Activated T-helper 17 cell treated with anti-CD3 and anti-CD28 coated beads, Interleukin-2, amount 50 U/mL, for 72 hours (primary cell): ENCODE measurements around the gene CNTRL. TPM values are rescaled to one million over a fixed set of nuclear protein-coding genes. Genes with fewer than 3 reads are reported as not detected.

Experiments
- ATAC-seq: fragments of 150-1000 bp; cut with Tn5 transposase; replicated peaks from 2 replicates; pipeline ENCODE4 v1.10.0; 2021; ENCODE audit warnings: mild to moderate bottlenecking, moderate library complexity
- H3K27ac Mint-ChIP-seq: one replicate; pipeline ENCODE4 v1.8.0; 2022; ENCODE audit warnings: mixed read lengths
- H3K27me3 Mint-ChIP-seq: one replicate; pipeline ENCODE4 v1.8.0; 2022; ENCODE audit warnings: mixed read lengths
- H3K36me3 Mint-ChIP-seq: one replicate; pipeline ENCODE4 v1.8.0; 2022; ENCODE audit warnings: low read depth, mild to moderate bottlenecking, mixed read lengths
- H3K4me1 Mint-ChIP-seq: one replicate; pipeline ENCODE4 v1.8.0; 2022; ENCODE audit warnings: mixed read lengths
- H3K4me3 Mint-ChIP-seq: one replicate; pipeline ENCODE4 v1.8.0; 2022; ENCODE audit warnings: mild to moderate bottlenecking, mixed read lengths
- H3K9me3 Mint-ChIP-seq: one replicate; pipeline ENCODE4 v1.8.0; 2022; ENCODE audit warnings: mixed read lengths
- total RNA-seq, 2 donors: library from RNA; stranded (reverse); gene quantifications; one replicate each; pipeline ENCODE4 v1.2.3, GENCODE V29; 2022

The CNTRL gene
- total RNA-seq, 2 donors from 2014 or later, result 58.9 to 65.4 TPM

GRCh38 chr9:121220996-121221663 is 146.4 kb downstream of the CNTRL start:
- Mint-ChIP-seq H3K36me3 (peaks cover 7% of the 10 kb centered on the region), H3K4me3 (no peak overlapping the region), H3K27me3 (no peaks in the 10 kb centered on the region), H3K4me1 (peaks cover 8% of the 10 kb centered on the region), H3K27ac (no peak overlapping the region), H3K9me3 (no peaks in the 10 kb centered on the region)
- ATAC-seq, result no peak

- ATAC-seq, result no peak
- Mint-ChIP-seq H3K36me3 (peaks cover 7% of the 10 kb centered on the region), H3K27me3 (no peaks in the 10 kb centered on the region), H3K27ac (no peak overlapping the region), H3K4me1 (peaks cover 8% of the 10 kb centered on the region), H3K9me3 (no peaks in the 10 kb centered on the region), H3K4me3 (no peak overlapping the region)
Observed at GRCh38 chr9:121221664-121222055, 146.9 kb downstream of the CNTRL start.

- H3K27me3 Mint-ChIP-seq, result no peaks in the 10 kb centered on the region
- peaks cover 6% of the 10 kb centered on the region for H3K4me1 Mint-ChIP-seq
- no peak overlapping the region for H3K27ac Mint-ChIP-seq
- ATAC-seq, result no peak
- H3K4me3 Mint-ChIP-seq, result no peak overlapping the region
- no peaks in the 10 kb centered on the region for H3K9me3 Mint-ChIP-seq
- peaks cover 5% of the 10 kb centered on the region for H3K36me3 Mint-ChIP-seq
Observed at GRCh38 chr9:121222524-121223171, 147.9 kb downstream of the CNTRL start.

- no peaks in the 10 kb centered on the region for H3K4me1 Mint-ChIP-seq
- H3K36me3 Mint-ChIP-seq, result no peaks in the 10 kb centered on the region
- no peak overlapping the region for H3K4me3 Mint-ChIP-seq
- H3K27ac Mint-ChIP-seq, result no peak overlapping the region
- no peaks in the 10 kb centered on the region for H3K9me3 Mint-ChIP-seq
- no peaks in the 10 kb centered on the region for H3K27me3 Mint-ChIP-seq
- ATAC-seq, result no peak
Observed at GRCh38 chr9:121225240-121225639, 150.5 kb downstream of the CNTRL start.

GRCh38 chr9:121226175-121226574 is 151.4 kb downstream of the CNTRL start:
- H3K4me3 Mint-ChIP-seq, result no peak overlapping the region
- no peaks in the 10 kb centered on the region for H3K27me3 Mint-ChIP-seq
- no peak for ATAC-seq
- peaks cover 5% of the 10 kb centered on the region for H3K36me3 Mint-ChIP-seq
- no peaks in the 10 kb centered on the region for H3K4me1 Mint-ChIP-seq
- no peak overlapping the region for H3K27ac Mint-ChIP-seq
- no peaks in the 10 kb centered on the region for H3K9me3 Mint-ChIP-seq

Other genes starting within 250 kb of the CNTRL start
- gene PSMD5, start 232.0 kb upstream of the CNTRL start, total RNA-seq, result 10 to 100 TPM; 60.2 to 62.8 TPM
- gene PHF19, start 197.8 kb upstream of the CNTRL start, total RNA-seq, result 100 to 1,000 TPM; 236 to 258 TPM
- 100 to 1,000 TPM in 1 of 2 donors, 10 to 100 TPM in 1; 71.4 to 164 TPM for gene TRAF1, start 148.2 kb upstream of the CNTRL start, total RNA-seq
- 1 to 10 TPM; 1.7 to 1.8 TPM for gene C5, start 24.7 kb upstream of the CNTRL start, total RNA-seq
- 10 to 100 TPM; 45.4 to 66.4 TPM for gene RAB14, start 126.9 kb downstream of the CNTRL start, total RNA-seq
- gene GSN, start 193.2 kb downstream of the CNTRL start, total RNA-seq, result 1 to 10 TPM; 5.1 to 5.6 TPM